ENCODE data around the gene CLTCL1.
"Not testable (repeated sequence)": the region's sequence is repeated elsewhere in the genome, so short reads cannot be mapped to it uniquely, and the experiment has no call there.

CLTCL1 gene

GRCh38 chr22:19291580-19292457 is at the start of gene CLTCL1:
Gene CLTCL1, minus strand, starts transcription at chr22:19291719. Its CDS starts 78 bp downstream, at chr22:19291641.
- DNase-seq: peak; percentile 64

- DNase-seq: no peak
Observed at GRCh38 chr22:19337137-19337536, 45.6 kb upstream of the CLTCL1 start.

GRCh38 chr22:19336133-19337075 is 44.9 kb upstream of the CLTCL1 start:
- peak; percentile 53 for DNase-seq

GRCh38 chr22:19331975-19332374 is 40.5 kb upstream of the CLTCL1 start:
- DNase-seq: no peak

GRCh38 chr22:19331474-19331873 is 40.0 kb upstream of the CLTCL1 start:
- no peak for DNase-seq

- DNase-seq: no peak
Observed at GRCh38 chr22:19330865-19331418, 39.4 kb upstream of the CLTCL1 start.

GRCh38 chr22:19330205-19330604 is 38.7 kb upstream of the CLTCL1 start:
- not testable (repeated sequence) for DNase-seq

GRCh38 chr22:19329454-19329853 is 37.9 kb upstream of the CLTCL1 start:
- no peak for DNase-seq

GRCh38 chr22:19325296-19325948 is 33.9 kb upstream of the CLTCL1 start:
- DNase-seq: no peak

- DNase-seq: not testable (repeated sequence)
Observed at GRCh38 chr22:19323420-19323819, 31.9 kb upstream of the CLTCL1 start.

- DNase-seq: no peak
Observed at GRCh38 chr22:19321757-19322156, 30.2 kb upstream of the CLTCL1 start.

GRCh38 chr22:19320136-19320535 is 28.6 kb upstream of the CLTCL1 start:
- not testable (repeated sequence) for DNase-seq

- no peak for DNase-seq
Observed at GRCh38 chr22:19319281-19319680, 27.8 kb upstream of the CLTCL1 start.

GRCh38 chr22:19317865-19318264 is 26.3 kb upstream of the CLTCL1 start:
- no peak for DNase-seq

GRCh38 chr22:19307872-19308271 is 16.4 kb upstream of the CLTCL1 start:
- no peak for DNase-seq

- DNase-seq: not testable (repeated sequence)
Observed at GRCh38 chr22:19306535-19306934, 15.0 kb upstream of the CLTCL1 start.

- no peak for DNase-seq
Observed at GRCh38 chr22:19304547-19304946, 13.0 kb upstream of the CLTCL1 start.

GRCh38 chr22:19303785-19304184 is 12.3 kb upstream of the CLTCL1 start:
- DNase-seq: no peak

GRCh38 chr22:19295733-19296132 is 4.2 kb upstream of the CLTCL1 start:
- DNase-seq: no peak

GRCh38 chr22:19292458-19293230 is 1.1 kb upstream of the CLTCL1 start:
- DNase-seq: peak; percentile 70

- peak; percentile 30 for DNase-seq
Observed at GRCh38 chr22:19291218-19291579, 320 bp downstream of the CLTCL1 start.

Measured in DMS53 (cell line).